SHP77 (cell line): ENCODE measurements around the gene GRAMD4.

Experiments used
- DNase-seq, 2 experiments: peaks; one replicate each; lab custom pipeline; 2025; lab: John Stamatoyannopoulos, UW

Gene GRAMD4

DNA sequence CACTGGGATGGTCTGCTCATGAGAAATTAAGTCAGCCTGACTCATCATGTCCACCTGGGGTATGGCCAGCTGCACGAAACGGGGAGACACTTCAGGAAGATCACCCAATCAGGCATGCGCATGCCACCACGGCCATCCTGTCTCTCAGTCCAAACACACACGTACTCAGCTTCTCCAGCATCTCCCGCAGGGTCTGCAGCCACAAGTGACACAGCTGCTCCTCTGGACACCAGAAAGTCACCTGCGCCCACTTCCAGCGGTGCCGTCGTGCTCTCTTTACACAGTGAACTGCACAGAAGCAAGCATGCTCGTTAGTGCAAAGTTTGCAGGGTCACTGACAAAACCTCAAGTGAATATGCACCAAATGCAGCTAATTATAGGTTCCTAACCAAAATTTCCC, 99.7 kb downstream of the GRAMD4 start:
- DNase-seq = no peak

DNA sequence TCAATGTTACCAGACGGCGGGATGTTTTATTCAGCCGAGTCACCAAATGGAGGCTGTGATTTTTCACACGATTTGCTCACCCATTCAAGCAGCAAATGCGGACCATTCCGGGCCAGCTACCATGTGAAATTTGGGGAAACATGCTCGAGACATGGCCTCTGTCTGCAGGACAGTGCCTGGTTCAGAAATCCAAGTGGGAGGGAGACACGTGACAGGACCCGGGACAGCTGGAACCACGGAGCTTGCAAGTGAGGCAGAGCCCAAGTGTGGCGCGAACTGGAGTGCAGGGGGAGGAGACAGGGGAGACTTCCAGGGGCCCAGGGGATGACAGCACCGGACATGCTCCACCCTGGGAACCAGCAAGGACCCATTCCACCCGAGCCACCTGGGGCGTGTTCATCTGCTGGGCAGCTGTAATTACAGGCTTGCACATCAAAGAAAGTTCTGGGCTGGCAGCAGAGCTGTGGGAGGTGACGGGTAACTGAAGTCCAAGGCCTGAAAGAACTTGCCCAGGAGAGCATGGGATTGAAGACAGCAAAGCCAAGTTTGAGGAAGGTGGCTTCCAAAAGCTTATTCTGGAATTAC, 101.4 kb downstream of the GRAMD4 start:
- DNase-seq = no peak

DNA sequence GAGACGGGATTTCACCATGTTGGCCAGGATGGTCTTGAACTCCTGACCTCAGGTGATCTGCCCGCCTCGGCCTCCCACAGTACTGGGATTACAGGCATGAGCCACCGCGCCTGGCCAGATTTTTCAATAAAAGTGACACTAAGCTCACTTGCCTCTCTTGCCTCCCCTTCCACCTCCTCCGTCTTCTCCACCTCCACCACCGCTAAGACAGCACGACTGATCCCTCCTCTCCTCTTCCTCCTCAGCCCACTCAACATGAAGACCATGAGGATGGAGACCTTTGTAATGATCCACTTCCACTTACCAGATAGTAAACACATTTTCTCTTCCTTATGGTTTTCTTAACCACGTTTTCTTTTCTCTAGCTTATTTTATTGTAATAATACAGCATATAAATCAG, 103.7 kb downstream of the GRAMD4 start:
- no peak for DNase-seq

DNA sequence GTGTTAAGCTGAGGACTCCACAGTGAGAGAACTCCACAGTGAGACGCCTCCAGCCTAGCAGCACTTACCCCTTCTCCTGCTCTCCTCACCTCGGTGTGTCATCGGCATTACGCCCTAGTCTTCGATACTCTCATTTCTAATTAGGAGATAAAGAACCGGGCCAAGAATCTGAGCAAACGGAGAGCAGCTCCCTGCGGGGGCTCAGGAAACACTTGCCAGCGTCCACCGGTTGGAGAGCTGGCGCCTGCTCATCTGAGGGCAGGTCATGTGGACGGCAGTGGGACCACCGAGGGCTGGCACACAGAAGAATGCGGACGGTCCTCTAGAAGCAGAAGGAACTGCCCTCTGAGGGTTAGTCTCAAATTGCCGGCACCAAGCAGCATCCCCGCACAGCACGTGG, 104.9 kb downstream of the GRAMD4 start:
- no peak for DNase-seq

DNA sequence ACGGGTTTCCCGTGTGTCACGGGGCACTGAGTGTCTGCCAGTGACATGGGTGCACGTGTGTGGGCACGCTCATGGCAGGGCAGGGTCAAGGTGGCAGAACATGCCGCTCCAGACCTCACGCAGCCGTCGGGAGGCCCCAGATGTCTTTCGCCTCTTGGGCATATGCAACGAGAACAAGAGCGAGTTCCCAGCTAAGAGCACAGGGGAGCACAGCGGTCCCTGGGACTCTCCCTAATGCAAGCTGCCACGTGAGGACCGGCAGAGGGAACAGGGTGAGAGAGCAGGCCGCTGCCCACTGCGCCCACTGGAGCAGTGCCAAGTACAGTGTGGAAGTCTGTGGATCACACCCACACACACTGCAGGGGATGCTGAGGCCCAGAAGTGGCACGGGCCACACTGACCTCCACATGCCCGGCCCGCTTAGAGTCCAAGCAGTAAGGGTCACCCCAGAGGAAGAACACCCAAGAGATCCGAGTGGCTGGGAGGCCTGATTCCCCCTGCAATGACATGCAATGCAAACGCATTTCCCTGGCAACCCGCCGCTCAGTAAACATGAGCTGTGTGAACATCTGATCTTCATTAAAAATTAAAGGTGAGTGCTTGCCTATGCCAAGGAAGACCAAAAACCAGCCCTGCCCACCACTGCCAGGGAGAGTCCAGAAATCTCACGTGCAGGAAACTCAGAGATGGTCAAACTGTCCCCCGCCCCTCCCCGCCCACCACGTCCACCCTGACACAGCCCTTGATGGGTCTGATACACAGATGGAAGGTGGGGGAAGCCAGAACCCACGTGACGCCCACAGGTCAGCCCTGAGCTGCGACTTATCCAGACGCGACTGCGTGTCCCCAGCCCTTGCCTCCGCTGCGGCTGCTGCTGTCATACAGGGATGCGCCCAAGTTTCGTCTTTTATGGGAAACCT, 106.1 kb downstream of the GRAMD4 start:
- peak; percentile 65 to 66 for DNase-seq

DNA sequence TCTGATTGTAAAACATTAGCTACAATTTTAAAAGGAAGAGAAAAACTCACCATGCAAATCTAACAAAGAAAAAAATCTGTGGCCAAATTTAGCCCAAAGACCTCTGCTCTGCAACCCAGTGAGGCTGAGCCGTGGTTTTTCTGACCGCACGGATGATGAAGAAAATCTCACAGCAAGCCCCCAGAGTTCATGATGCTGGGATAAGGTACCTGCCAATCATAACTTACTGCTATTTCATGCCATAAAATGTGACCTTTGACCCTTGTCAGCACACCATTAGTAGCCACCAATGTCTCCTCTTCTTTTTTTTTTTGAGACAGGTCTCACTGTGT, 106.8 kb downstream of the GRAMD4 start:
- no peak for DNase-seq

DNA sequence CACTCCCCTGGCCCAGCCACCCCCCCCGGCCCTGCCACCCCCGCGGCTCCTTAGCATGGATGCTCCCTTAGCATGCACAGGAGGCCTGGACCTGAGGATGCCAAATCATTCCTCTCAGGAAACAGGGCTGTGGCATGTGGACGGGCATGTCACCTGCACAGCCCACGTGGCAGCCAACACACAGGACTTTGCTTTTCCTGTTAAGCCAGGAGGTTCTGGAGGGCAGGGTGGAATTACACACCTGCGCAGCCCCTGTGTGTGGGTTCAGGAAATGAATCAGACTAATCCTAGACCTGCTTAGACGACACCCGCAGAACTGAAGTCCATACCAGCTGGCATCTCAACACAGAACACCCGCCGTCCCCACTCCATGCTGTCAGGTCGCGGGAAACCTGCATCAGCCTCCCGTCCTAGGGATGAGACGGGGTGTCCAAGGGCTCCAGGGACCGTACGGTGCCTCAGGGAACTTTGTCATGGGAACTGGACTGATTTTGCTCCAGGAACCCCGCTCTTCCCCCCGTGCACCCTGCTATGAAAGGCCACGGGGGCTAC, 107.7 kb downstream of the GRAMD4 start:
- DNase-seq = no peak

DNA sequence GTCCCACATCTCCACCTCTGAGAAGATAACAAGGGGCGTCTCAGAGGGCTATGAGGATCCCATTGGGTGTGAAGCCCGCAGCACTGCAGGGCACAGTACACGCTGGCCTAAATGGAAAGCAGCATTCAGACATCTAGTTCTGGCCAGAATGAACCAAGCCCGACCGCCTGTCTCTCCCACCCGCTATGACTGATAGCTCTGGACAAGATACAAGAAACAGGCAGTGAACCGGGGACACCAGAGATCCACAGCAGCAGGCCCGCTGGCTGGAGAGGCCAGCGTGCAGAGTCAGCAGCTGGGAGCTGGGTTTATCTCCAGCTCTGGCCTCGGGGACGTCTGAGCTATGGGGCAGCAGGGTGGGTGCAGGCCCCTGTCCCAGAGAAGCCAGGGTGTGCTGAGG, 108.3 kb downstream of the GRAMD4 start:
- DNase-seq = no peak
